ENCODE results near the gene EAF1.

GRCh38 chr3:15403495-15403894, 23.9 kb upstream of the EAF1 start:
- TF ChIP-seq, protein P1, sequence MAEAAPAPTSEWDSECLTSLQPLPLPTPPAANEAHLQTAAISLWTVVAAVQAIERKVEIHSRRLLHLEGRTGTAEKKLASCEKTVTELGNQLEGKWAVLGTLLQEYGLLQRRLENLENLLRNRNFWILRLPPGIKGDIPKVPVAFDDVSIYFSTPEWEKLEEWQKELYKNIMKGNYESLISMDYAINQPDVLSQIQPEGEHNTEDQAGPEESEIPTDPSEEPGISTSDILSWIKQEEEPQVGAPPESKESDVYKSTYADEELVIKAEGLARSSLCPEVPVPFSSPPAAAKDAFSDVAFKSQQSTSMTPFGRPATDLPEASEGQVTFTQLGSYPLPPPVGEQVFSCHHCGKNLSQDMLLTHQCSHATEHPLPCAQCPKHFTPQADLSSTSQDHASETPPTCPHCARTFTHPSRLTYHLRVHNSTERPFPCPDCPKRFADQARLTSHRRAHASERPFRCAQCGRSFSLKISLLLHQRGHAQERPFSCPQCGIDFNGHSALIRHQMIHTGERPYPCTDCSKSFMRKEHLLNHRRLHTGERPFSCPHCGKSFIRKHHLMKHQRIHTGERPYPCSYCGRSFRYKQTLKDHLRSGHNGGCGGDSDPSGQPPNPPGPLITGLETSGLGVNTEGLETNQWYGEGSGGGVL (tag by site-specific recombination; IDR thresholded peaks at IDR 0.05), result no peak
- no peak for TF ChIP-seq ZNF404 (tag by site-specific recombination; IDR thresholded peaks at IDR 0.05)
